HL-60/S4 (cell line): ENCODE results near the gene FCN3.

Source experiments
- in situ Hi-C: fragments of 300-500 bp; cut with MboI; formaldehyde crosslinking; loops from 2 replicates; pipeline ENCODE4 v1.14.3; 2022; ENCODE audit warnings: low sequenced_read_pairs

FCN3 gene

GRCh38 chr1:27380766-27381733, 6.4 kb upstream of the FCN3 start:
- in situ Hi-C loops = no loop called here

DNA sequence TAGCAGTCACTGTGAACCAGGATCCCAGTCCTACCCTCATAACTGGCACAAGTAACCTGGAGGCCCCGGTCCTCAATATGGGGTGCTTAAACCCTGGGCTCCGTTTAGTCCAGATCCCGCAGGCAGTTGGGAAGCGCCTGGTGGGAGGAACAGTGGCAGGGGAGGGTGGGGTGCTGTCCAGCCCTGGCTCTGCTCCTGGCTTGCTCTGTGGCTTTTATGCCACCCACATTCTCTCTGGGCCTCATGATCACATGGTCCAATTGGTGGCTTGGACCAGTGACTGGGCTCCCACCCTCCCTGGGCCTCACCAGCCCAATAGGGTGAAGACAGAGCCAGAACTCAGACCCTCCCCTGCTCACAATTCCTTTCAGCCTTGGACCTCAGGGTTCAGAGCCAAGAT, 5.6 kb upstream of the FCN3 start:
- in situ Hi-C loops = no loop called here

DNA sequence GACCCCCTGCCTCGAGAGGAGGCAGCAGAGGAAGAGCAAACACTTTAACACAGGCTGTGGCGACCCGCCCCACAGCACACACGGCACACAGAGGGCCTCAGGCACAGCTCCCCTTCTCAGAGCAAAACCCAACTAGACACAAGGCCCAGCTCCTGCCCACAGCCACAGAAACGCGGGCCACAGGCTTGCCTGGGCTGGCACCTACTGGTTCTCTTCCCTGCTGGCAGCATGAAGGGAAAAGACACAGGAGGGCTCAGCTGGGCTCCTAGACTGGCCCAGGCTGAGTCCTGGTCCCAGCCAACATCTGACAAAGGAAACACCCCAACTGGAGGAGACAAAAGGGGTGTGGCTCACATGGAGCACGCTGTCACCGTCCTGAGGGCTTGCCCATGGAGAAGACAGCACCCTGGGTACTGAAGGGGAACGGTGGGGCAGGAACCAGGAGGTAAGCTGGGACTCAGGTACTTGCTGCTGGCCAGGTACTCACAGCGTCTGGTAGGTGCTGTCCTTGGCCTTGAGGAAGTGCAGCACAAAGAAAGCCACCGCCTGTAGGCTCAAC, 5.0 kb upstream of the FCN3 start:
- in situ Hi-C loops = no loop called here

DNA sequence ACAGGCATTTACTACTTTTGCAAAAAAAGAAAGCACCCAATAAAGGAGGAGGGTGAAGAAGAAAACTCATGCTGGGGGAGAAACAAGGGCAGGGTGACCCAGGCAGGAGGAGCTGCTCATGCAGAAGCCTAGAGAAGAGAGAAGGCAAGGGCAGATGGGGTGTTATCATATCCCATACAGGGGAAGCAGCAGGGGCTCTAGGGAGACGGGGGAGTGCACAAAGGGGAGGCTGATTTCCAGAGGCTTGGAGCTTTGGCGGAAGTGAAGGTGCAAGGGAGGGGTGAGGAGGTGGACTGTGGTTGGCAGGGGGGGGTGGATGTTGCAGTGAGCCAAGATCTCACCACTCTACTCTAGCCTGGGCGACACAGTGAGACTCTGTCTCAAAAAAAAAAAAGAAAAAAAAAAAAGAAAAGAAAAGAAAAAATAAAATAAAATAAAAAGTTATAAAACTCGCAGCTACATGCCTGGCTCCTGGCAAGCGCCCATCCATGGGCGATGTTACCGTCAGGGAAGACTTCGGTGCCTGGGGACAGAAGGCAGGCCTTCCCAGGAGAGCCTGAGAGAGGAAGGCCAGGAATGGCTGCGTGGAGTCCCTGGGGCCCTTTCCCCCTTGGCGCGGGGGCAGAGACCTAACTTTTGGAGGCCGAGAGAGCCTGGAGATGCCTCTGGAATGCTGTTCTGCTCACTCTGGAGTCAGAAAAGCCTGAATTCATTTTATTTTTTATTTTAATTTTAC, 3.3 kb upstream of the FCN3 start:
- in situ Hi-C loops = no loop called here

DNA sequence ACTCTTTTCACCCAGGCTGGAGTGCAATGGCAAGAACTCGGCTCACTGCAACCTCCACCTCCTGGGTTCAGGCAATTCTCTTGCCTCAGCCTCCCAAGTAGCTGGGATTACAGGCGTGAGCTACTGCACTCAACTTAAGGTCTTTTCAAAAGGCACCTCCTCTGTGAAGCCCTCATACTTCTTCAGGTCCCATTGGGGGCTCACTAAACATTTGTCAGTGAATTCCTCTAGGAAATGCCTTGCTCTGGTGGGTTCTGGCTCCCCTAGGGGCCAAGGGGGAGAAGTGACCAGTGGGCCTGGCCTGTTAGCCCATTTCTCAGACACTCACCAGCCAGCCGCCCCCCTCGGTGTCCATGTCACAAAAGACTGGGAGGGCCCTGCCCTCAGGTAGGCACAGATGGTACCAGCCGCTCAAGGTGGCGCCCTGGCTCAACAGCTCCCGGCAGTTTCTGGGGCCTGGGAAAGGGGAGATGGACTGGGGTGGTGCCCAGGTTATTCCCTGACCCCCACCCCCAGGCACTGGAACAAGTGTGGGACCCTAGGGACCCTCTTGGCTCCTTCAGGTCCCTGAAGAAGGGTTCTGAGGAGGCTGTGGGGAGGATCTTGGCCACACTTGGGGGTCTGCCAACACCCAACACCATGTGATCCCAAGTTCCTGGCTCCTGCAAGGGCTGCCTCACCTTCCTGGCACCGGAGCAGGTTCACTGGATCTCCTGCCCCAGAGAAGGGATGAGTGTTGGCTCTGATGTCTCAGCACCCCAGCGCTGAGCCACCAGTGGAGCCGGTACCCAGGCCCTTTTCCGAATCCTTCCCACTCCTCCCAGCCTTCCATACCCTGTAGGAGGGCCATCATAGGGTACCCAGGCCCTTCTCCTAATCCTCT, 1.6 kb downstream of the FCN3 start:
- in situ Hi-C loops = no loop called here

GRCh38 chr1:27372022-27372807, 2.4 kb downstream of the FCN3 start:
- in situ Hi-C loops = no loop called here

DNA sequence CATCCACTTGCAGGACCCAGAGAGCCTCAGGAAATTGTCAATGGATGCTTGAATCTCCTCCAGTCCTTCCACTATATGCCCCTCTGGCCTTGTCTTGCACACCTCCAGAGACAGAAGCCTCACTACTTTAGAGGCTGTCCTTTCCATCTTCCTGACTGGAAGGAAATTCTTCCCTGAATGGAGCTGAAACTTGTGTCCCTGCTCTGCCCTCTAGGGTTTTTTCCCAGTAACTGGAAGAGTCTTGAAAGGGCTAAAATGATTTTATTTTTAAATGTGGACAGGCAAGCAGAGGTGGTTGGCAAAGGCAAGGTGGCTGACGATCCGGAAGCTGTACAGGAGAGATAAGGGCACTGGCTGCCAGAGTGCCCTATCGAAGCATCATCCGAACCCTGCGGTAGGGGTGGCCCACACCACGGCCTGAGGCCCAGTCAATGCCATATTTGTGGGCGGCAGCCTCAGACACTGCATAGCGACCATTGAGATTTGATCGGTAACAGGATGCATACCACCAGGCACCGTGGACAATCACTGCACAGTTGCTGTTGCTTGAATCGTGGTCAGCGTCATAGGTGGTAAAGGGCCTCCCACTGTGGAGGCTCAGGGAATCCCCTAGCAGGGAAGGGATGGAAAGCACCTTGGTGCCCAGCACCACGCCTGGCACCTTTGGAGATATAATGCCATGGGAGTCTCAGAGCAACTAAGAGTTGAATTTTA, 5.6 kb downstream of the FCN3 start:
- in situ Hi-C loops = no loop called here

- in situ Hi-C loops = no loop called here
Measured at GRCh38 chr1:27367160-27367650, 7.4 kb downstream of the FCN3 start.

DNA sequence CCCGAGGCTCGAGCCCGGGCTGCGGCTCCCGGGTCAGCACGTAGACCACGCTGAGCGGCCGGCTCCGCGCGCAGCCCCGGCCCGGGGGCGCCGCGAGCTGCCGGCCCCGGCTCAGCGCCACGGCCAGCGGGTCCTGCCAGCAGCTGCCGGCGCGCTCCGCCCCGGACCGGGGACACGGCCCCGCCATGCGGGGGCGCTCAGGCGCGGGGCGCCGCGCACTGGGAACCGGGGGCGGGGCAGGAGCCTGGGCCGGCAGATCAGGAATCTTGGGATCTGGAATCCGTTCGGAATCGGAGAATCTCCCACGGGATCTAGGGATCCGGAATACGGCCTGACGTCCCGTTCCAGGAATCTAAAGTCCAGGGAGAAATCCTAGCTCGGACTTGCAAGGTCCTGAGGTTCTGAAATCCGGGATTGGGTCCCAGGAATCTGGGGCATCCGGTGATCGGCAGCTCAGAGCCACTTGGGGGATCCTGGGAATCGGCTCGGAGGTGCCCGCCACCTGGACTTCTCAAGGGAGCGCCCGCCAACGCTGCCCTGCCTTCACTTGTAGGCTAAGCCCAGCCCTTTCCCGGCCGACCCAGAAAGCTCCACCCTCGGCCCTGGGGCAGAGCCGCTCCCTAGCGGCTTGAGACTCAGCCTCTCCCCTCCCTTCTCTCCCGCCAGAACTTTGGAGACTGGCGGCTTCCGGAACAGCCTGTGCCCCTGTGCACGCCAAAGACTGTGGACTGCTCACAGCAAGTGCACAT, 8.0 kb downstream of the FCN3 start, which contains the start of gene MAP3K6:
MAP3K6 (minus strand) TSS at position 551 of the 749 bp plus-strand sequence; CDS start at position 187, 364 bp downstream.
- in situ Hi-C loops = no loop called here

- in situ Hi-C loops = no loop called here
Measured at GRCh38 chr1:27366113-27366410, 8.6 kb downstream of the FCN3 start.

DNA sequence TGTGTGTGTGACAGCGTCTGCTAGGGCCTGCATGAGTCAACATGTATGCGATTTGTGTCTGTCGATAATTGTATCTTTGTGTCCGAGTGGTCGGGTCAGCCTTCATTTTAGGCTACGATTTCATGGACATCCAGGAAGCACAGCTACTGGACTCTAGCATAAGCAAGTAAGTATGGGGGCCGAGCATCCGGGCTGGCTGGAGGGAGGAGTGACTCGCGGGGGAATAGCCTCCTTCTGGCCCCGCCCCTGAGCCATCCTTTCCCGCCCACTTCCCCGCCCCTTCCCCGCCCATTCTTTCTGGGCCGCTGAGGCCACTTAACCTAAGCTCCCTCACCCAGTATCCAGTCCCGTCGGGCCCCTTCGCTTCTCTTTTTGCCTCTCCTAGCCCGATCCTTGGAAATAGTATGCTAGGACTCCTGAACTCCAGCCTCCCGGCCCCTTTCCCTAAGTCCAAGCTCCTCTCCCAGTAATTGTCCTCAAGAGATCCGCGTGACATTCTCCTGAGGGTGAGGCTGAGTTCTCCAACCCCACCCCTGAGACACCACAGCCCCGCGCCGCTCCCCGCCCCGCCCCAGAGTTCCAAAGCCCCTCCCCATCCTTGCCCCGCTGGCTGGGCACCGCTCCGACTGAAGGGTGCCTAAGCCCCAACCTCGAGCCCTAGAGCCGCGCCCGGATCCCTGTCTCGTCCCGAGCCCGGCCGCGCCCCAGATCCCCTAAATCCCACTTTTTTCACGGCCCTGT, 9.1 kb downstream of the FCN3 start:
- in situ Hi-C loops = no loop called here

GRCh38 chr1:27364696-27365371, 9.8 kb downstream of the FCN3 start:
- in situ Hi-C loops = no loop called here

DNA sequence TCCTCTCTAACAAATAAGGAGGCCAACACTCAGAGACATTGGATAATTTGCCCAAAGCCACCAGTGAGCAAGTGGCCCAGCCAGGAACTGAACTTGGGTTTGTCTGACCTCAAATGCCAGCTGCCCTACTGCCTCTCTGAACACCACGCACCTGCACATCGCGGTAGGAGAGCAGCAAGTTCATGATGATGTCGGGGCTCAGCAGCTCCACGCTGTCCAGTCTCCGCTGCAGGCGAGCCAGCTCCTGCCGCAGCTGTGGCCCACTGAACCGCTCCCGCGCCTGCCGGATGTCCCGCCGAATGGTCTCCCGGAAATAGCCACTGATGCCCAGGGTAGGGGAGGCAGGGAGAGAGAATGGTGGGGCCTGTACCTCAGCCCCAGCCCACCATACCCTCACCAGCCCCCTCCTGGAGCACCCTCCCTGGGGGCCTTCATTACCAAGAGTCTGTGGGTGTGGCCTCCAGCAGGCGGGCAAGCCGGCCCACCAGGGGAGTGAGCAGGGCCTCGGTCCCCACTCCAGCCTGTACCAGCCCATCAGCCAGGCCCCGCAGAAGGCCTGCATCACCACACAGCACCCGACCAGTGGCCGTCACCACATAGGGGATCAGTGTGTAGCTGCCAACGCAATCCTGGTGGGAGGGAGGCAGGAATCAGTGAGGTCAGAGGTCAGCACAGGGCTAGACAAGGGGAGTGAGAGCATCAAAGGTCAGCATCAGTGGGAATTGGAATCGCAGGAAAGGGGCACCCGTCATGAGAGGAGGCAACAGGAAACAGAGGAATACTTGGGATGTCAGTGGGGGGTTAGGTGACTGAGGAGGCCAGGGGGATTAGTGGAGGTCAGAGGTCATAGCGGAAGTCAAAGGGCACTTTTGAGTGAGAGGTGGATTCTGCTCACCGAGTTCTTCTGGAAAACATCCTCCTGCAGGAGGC, 10.6 kb downstream of the FCN3 start:
- in situ Hi-C loops = no loop called here

DNA sequence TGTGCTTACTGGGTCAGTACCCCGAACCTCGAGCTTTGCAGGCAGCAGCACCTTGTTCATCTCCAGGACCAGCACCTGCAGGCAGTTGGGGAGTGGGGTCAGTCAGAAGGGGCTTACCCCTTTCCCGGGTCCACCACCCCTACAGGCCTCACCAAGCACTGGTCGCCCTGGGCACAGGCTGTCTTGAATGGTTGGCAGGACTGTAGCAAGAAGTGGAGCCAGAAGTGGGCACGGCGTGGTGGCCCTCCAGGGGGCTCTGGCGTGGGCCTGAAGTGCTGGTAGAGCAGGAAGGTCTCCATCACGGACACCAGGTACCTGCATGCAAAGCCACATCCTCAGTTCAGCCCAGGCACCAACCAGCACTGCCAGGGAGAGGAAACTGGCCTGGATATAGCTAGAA, 13.1 kb downstream of the FCN3 start:
- in situ Hi-C loops = no loop called here

DNA sequence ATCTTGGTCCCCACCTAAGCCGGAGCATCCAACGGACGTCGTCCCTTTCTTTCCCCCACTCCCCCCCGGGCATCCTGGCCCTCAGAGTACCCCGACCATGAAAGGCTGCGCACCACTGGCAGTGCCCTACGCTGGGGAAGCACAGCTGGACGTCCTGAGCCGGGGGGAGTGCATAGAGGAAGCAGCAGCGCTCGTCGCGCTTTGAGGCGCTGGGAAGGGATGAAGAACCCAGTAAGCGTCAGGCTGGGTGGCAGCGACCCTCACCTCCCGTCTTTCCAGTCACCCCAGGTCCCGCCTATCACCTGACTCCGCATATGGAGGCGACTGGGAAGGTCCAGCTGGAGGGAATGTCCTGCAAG, 13.6 kb downstream of the FCN3 start:
- in situ Hi-C loops = no loop called here
